Measurements from ENCODE around the gene PLEKHM2. TPM values are rescaled to one million over a fixed set of nuclear protein-coding genes. Genes with fewer than 3 reads are reported as not detected.

The PLEKHM2 gene
- total RNA-seq, 2 donors from 2014 or later, result 46.5 to 48.0 TPM

DNA sequence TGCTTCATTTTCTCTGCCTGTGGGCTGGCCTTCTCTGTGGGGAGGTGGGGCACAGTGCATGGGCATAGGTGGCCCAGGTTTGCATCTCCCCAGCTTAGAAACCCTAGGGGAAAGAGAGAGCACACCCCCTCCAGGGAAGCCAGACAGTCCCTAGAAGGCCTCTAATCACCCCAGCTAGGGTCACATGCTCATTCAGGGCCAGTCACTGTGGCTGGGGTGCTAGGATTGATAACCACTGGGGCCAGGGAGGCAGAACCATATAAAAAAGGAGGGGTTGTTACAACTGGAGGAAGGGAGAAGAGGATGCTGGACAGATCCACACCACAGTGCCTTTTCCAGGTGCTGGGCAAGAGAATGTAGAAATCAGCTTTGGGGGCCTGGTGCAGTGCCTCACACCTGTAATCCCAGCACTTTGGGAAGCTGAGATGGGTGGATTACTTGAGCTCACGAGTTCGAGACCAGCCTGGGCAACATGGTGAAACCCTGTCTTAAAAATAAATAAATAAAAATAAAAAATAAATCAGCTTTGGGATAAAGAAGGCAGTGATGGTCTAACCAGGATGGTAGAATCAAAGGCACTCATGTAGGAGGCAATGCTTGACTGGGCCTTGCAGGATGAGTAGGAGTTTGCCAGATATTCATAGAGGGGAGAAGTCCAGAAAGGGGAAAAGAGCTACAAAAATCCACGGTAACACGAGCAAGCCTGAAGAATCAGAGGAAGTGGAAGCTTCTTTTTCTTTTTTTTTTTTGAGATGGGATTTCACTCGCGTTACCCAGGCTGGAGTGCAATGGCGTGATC is 94.0 kb downstream of the PLEKHM2 start:
- Mint-ChIP-seq H3K9me3 (no peaks in the 10 kb centered on the region), H3K36me3 (no peaks in the 10 kb centered on the region), H3K27ac (no peak overlapping the region)
- DNase-seq (ENCODE audit: low spot score in 2 of 2), result no peak
- ATAC-seq, result no peak

Other genes starting within 250 kb of the PLEKHM2 start
- gene CTRC, start 245.9 kb upstream of the PLEKHM2 start, total RNA-seq, result not detected
- not detected for gene CELA2A, start 227.6 kb upstream of the PLEKHM2 start, total RNA-seq
- not detected for gene CELA2B, start 208.2 kb upstream of the PLEKHM2 start, total RNA-seq
- 10 to 100 TPM; 12.0 to 16.9 TPM for gene CASP9, start 160.1 kb upstream of the PLEKHM2 start, total RNA-seq
- 10 to 100 TPM in 1 of 2 donors, 1 to 10 TPM in 1; 4.6 to 10.9 TPM for gene DNAJC16, start 157.5 kb upstream of the PLEKHM2 start, total RNA-seq
- gene AGMAT, start 99.3 kb upstream of the PLEKHM2 start, total RNA-seq, result 10 to 100 TPM; 15.3 to 16.6 TPM
- 10 to 100 TPM; 23.9 to 32.2 TPM for gene DDI2, start 66.9 kb upstream of the PLEKHM2 start, total RNA-seq
- gene SLC25A34, start 51.9 kb downstream of the PLEKHM2 start, total RNA-seq, result 1 to 10 TPM in 1 of 2 donors, under 1 TPM in 1; 0.23 to 1.9 TPM
- gene TMEM82, start 58.2 kb downstream of the PLEKHM2 start, total RNA-seq, result not detected
- gene FBLIM1, start 74.5 kb downstream of the PLEKHM2 start, total RNA-seq, result under 1 TPM in 1 of 2 donors, not detected in 1; 0.21 TPM
- 1 to 10 TPM; 2.2 to 2.5 TPM for gene UQCRHL, start 123.3 kb downstream of the PLEKHM2 start, total RNA-seq
- gene SPEN, start 163.4 kb downstream of the PLEKHM2 start, total RNA-seq, result 10 to 100 TPM; 52.1 to 63.4 TPM

All from activated naive CD4-positive, alpha-beta T cell treated with anti-CD3 and anti-CD28 coated beads, Interleukin-2, amount 50 U/mL, for 72 hours (primary cell).